ENCODE data around the gene OR51G1. TPM values are rescaled to one million over a fixed set of nuclear protein-coding genes. Genes with fewer than 3 reads are reported as not detected.

OR51G1 gene
- total RNA-seq, 1 experiment from 2014 or later = not detected

DNA sequence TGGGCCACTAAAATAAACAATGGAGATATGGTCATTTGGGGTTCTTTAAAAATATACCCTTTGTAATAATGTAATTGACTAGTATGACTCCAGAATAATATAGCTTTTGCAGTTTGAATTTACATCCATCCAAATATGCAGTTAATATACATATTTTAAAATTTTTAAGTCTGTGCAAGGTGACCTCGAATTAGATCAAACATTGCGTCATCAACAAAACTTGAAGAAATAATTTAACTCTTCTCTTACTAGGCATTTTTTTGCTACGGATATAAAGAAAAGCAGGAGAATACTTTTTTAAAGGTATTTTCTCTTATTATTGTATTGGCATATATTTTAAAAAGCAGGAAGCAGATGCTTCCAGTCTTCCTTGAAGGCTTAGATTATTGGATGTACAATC lies 12.6 kb upstream of the OR51G1 start:
- Histone ChIP-seq H3K23me2 (ENCODE audit: insufficient read length, low read depth, low read length, poor library complexity, severe bottlenecking) (no peaks in the 10 kb centered on the region), H2BK15ac (ENCODE audit: low read depth, low read length) (no peak overlapping the region), H3K9ac (ENCODE audit: extremely low read depth, insufficient read length, low read length) (no peak overlapping the region), H4K8ac (replicated peaks; ENCODE audit: insufficient read length, low read depth, low read length) (no peak overlapping the region), H3K23ac (ENCODE audit: insufficient read length, low read depth, low read length) (no peak overlapping the region), H3K4me2 (ENCODE audit: insufficient read depth, insufficient read length, low read length) (no peak overlapping the region), H3K9me3 (ENCODE audit: control insufficient read depth, low read depth, low read length) (no peaks in the 10 kb centered on the region), H4K20me1 (ENCODE audit: control insufficient read depth, insufficient read depth, insufficient read length) (no peaks in the 10 kb centered on the region), H2AK5ac (ENCODE audit: insufficient read length, low read length) (no peak overlapping the region), H3T11ph (ENCODE audit: low read length) (no peak overlapping the region), H3K4ac (ENCODE audit: low read depth, low read length) (no peak overlapping the region), H3K79me2 (ENCODE audit: insufficient read depth, low read length) (no peaks in the 10 kb centered on the region), H4K91ac (ENCODE audit: insufficient read length, low read depth, low read length) (no peak overlapping the region), H3K79me1 (ENCODE audit: insufficient read depth, low read depth, low read length, poor library complexity, severe bottlenecking) (no peaks in the 10 kb centered on the region), H2AFZ (ENCODE audit: low read length) (no peak overlapping the region), H3K4me1 (ENCODE audit: insufficient read depth, low read length) (no peaks in the 10 kb centered on the region), H3K56ac (ENCODE audit: insufficient read length, low read depth, low read length) (no peak overlapping the region), H3K18ac (ENCODE audit: insufficient read length, low read depth, low read length) (no peak overlapping the region), H2BK12ac (ENCODE audit: insufficient read length, low read depth, low read length) (no peak overlapping the region), H3K27me3 (ENCODE audit: insufficient read depth, low read length) (no peaks in the 10 kb centered on the region), H4K5ac (ENCODE audit: insufficient read length, low read depth, low read length) (no peak overlapping the region), H3K14ac (ENCODE audit: insufficient read depth, low read length) (no peak overlapping the region), H2BK20ac (ENCODE audit: low read depth, low read length, poor library complexity, severe bottlenecking) (no peak overlapping the region), H2BK120ac (ENCODE audit: low read depth, low read length, poor library complexity, severe bottlenecking) (no peak overlapping the region), H3K27ac (ENCODE audit: insufficient read length, low read depth, low read length) (no peak overlapping the region), H2BK5ac (ENCODE audit: insufficient read length, low read length) (no peak overlapping the region)
- DNase-seq = no peak
- H3K36me3 Mint-ChIP-seq (ENCODE audit: insufficient read depth in 1 of 3, low read depth in 3 of 3) = no peaks in the 10 kb centered on the region
- TF ChIP-seq, protein P1, sequence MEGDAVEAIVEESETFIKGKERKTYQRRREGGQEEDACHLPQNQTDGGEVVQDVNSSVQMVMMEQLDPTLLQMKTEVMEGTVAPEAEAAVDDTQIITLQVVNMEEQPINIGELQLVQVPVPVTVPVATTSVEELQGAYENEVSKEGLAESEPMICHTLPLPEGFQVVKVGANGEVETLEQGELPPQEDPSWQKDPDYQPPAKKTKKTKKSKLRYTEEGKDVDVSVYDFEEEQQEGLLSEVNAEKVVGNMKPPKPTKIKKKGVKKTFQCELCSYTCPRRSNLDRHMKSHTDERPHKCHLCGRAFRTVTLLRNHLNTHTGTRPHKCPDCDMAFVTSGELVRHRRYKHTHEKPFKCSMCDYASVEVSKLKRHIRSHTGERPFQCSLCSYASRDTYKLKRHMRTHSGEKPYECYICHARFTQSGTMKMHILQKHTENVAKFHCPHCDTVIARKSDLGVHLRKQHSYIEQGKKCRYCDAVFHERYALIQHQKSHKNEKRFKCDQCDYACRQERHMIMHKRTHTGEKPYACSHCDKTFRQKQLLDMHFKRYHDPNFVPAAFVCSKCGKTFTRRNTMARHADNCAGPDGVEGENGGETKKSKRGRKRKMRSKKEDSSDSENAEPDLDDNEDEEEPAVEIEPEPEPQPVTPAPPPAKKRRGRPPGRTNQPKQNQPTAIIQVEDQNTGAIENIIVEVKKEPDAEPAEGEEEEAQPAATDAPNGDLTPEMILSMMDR (conservative IDR thresholded peaks at IDR 0.05) = no peak
- no peak overlapping the region for H3K27ac Mint-ChIP-seq
- H3K27me3 Mint-ChIP-seq (ENCODE audit: low read depth) = no peaks in the 10 kb centered on the region; the same call in 1 of the 2 replicates
- H3K4me1 Mint-ChIP-seq = no peaks in the 10 kb centered on the region
- no CpG with 5 or more reads among the region's 3 CpGs for WGBS (ENCODE audit: extremely low coverage, insufficient read length, low lambda C conversion rate)
- no peak overlapping the region for H3K4me3 Mint-ChIP-seq
- H3K9me3 Mint-ChIP-seq = no peaks in the 10 kb centered on the region
